Vagina (tissue), 2 donors: ENCODE results near the gene TFRC.

ENCODE experiments used
- CTCF ChIP-seq, 3 experiments: fragments of 450-650 bp in 2 of 3; fragments of 200-600 bp in 1 of 3; sonication (generic) in 1 of 3; IDR thresholded peaks; one replicate each; pipeline ENCODE4 v1.5.1; 2017 to 2019; ENCODE audit warnings: antibody characterized with exemption in 3 of 3, mild to moderate bottlenecking in 2 of 3, moderate library complexity in 2 of 3
- POLR2A ChIP-seq, 2 donors: fragments of 450-650 bp; IDR thresholded peaks; one replicate each; pipeline ENCODE4 v1.6.1; 2017; ENCODE audit warnings: antibody characterized with exemption in 2 of 2, mild to moderate bottlenecking in 2 of 2, moderate library complexity in 2 of 2
- POLR2AphosphoS5 ChIP-seq, 2 donors: sonication (generic); formaldehyde crosslinking; IDR thresholded peaks; one replicate each; pipeline ENCODE4 v1.9.0; 2017; ENCODE audit warnings: antibody characterized with exemption in 2 of 2, mild to moderate bottlenecking in 2 of 2, low read depth in 1 of 2; ENCODE audit not compliant: insufficient read depth in 1 of 2

GRCh38 chr3:196057760-196058331 lies 24.0 kb downstream of the TFRC start:
- TF ChIP-seq CTCF (IDR thresholded peaks at IDR 0.05) (no peak), POLR2A (IDR thresholded peaks at IDR 0.05) (no peak), POLR2AphosphoS5 (IDR thresholded peaks at IDR 0.05; ENCODE audit: insufficient read depth in 1 of 2, low read depth in 1 of 2) (no peak)
